Measurements from ENCODE around the gene DCXR.

DNA sequence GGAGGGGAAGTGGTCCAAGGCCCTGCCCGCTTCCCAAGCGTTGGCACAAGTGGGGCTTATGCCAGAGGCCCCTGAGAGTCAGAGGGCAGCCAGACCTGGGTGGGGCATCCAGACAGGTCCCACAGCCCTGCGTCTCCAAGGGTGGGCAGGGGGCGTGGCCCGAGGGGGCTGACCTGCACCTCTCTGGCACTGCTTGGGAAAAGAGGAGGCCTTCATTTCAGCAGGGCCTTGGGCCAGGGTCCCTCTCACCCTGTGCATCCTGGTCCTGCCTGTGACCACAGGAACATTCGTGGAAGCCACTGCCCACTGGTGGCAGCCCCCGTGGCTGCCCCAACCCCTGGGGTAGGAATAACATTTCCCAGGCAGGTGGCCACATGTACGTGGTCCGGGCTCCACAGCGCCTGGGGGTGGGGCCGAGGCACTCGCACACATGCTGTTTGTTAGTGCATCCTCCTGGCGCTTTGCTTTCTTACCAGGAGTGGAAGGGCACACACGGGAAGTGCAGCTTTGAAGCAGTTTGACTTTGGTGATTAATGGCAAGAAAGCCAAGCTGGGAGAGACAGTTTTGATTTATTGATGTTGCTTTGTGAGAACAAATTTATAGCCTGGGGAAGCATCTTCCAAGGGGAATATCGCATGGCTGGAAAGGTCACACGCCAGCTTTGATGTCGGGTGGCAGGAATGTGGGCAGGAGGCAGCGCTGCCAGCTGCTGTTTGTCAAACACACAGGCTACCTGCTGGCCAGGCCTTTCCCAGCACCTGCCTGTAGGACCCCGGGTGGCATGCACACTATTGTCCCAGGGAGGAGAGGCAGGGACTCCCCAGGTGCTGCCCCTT lies 19.1 kb downstream of the DCXR start:
- TF ChIP-seq, protein P1, sequence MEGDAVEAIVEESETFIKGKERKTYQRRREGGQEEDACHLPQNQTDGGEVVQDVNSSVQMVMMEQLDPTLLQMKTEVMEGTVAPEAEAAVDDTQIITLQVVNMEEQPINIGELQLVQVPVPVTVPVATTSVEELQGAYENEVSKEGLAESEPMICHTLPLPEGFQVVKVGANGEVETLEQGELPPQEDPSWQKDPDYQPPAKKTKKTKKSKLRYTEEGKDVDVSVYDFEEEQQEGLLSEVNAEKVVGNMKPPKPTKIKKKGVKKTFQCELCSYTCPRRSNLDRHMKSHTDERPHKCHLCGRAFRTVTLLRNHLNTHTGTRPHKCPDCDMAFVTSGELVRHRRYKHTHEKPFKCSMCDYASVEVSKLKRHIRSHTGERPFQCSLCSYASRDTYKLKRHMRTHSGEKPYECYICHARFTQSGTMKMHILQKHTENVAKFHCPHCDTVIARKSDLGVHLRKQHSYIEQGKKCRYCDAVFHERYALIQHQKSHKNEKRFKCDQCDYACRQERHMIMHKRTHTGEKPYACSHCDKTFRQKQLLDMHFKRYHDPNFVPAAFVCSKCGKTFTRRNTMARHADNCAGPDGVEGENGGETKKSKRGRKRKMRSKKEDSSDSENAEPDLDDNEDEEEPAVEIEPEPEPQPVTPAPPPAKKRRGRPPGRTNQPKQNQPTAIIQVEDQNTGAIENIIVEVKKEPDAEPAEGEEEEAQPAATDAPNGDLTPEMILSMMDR (IDR thresholded peaks at IDR 0.05 in 2 of 3, conservative IDR thresholded peaks at IDR 0.05 in 1 of 3; ENCODE audit: borderline replicate concordance in 1 of 3, insufficient read depth in 1 of 3, low read depth in 2 of 3, low read length in 2 of 3) = no peak; a peak in 1 of 6 replicates
- TF ChIP-seq POLR2A (IDR thresholded peaks at IDR 0.05; ENCODE audit: borderline replicate concordance, extremely low read depth, insufficient read depth, insufficient read length) (no peak), ATF3 (IDR thresholded peaks at IDR 0.05) (no peak), SIN3A (IDR thresholded peaks at IDR 0.05; ENCODE audit: low read depth) (no peak), ZNF274 (IDR thresholded peaks at IDR 0.05; ENCODE audit: low read depth, low read length) (no peak), EZH2 (IDR thresholded peaks at IDR 0.05) (no peak)
